Skeletal muscle cell (primary cell): ENCODE measurements around the gene NRL.

Source experiments
- DNase-seq: peaks from one replicate; pipeline ENCODE4 v3.0.0-alpha.2; 2010; ENCODE audit warnings: low read depth
- H3K4me3 ChIP-seq: 2 replicates; pipeline ENCODE4 v1.5.1; 2011; ENCODE audit warnings: low read depth, mild to moderate bottlenecking, control low read depth, low read length, moderate library complexity

Gene NRL

DNA sequence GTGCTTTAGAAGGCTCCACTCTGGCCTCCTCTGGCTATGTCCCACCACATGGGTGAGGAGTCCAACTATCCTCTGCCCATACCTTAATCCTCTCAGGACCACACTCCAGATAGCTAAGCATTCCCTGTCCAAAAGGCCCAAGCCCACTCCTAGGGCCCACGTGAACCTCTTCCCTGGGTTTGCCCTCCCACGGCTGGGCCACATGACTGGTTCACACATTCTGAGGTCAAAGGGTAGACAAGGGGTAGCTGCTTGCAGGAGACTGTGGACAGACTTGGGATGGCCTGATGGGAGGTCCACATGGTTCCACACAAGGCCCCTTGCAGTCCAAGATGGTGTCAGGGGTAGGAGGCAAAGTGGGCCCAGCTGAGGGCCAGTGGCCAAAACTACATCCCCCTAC, 26.7 kb downstream of the NRL start:
- DNase-seq, result no peak
- no peak overlapping the region for H3K4me3 ChIP-seq

DNA sequence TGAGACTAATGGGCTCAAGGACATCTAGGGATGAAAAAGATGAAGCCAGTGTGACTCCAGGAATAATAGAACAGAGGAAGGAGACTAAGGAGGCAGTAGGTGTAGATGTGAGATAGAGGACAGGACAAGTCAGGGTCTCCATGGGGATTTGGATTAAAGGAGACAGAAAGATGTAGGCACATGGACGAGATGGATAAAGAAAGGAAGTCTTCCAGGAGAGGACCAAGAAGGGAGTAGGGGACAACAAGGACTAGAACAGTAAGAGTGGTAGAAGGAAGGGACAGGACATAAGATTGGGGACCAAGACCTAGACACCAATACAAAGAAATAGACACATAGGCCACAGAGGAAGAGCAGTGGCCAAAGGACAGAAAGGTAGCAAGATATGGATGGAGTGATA, 27.7 kb downstream of the NRL start:
- DNase-seq, result no peak
- H3K4me3 ChIP-seq, result no peak overlapping the region

DNA sequence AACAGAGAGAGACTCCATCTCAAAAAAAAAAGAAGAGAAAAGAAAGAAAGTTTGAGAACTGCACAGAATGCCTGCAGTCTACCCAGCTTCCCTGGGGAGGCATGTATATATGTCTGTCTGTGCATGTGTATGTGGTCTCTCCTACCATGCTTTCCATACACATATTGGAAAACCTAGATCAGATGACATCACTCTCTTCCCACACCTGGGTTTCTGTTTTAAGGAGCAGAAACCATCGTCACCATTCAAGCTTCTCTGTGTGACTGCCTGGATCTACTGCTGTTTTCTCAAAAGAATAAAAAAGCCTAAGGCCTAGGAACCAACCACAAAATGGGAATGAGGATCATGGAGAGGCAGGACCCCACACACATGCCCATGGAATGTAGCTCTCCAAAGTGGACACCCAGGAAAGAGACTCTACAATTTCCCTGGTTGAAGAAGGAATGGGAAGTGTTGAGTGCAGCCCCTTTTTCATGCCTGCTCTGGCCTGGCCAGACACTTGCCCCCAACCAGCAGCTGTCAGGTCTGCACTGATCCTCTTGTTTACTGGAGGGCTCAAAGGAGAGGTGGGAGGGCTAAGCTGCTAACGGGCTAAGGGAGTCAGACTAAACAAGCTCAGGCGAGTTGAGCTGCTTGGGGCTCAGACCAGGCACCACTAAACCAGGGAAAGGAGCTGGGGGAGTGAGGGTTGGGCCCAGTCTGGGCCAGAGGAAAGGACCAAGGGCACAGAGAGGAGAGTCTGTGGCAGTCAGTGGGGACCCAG, 28.4 kb downstream of the NRL start:
- DNase-seq, result no peak
- no peak overlapping the region for H3K4me3 ChIP-seq

DNA sequence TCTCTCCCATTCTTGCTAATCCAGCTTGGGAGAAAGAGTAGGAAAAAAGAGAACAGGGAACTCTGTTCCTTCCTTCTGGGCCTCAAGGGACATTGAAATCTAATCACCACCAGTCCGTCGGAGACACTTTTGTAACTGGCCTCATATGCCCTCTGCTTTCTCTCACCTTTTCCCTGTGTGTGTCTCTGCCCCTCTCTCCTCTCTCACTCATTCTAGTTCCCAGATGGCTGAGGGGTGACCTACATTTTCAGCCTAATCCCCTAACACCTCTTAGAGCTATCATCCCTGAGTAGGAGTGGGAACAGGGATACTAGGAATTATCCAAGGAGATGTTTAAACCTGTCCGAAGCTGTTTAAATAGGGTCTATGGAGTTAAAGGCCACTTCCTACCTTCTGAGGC, 29.5 kb downstream of the NRL start:
- H3K4me3 ChIP-seq, result no peak overlapping the region
- DNase-seq, result no peak

DNA sequence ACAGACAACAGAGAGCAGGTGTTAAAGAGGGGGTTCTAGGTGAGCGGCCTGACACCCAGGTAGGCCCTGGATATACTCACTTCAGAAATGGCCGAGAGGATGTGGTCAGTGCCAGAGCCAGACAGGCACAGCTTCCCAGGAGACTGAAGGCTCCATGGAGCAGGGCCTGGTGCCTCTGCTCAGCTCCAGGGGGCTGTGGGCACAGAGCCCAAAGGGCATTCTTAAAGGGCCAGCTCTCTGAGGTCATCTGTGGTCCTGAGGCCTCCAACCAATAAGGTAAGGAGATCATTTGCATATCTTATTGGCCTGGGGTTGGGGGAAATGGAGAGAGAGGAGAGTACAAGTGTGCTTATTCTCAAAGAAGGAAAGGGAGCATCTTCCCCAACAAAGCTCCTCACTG, 30.3 kb downstream of the NRL start:
- no peak for DNase-seq
- no peak overlapping the region for H3K4me3 ChIP-seq

DNA sequence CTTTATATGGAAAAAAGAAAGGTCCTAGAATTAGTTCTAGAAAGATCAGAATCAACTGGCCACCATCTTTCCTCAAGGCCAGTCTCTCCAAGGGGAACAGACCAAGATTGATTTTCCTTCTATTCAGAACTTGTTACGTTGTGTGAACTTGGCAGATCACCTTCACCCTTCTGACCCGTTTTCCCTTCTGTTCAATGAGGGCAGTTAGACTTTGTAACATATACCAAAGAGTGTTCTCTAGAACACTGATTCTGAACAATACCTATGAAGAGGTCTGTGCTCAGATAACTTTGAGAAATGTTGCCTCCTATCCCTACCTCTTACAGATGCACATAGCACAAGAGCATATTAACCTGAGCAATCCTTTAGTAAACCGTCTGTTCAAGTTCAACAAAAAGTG, 31.3 kb downstream of the NRL start:
- H3K4me3 ChIP-seq, result no peak overlapping the region
- DNase-seq, result no peak

DNA sequence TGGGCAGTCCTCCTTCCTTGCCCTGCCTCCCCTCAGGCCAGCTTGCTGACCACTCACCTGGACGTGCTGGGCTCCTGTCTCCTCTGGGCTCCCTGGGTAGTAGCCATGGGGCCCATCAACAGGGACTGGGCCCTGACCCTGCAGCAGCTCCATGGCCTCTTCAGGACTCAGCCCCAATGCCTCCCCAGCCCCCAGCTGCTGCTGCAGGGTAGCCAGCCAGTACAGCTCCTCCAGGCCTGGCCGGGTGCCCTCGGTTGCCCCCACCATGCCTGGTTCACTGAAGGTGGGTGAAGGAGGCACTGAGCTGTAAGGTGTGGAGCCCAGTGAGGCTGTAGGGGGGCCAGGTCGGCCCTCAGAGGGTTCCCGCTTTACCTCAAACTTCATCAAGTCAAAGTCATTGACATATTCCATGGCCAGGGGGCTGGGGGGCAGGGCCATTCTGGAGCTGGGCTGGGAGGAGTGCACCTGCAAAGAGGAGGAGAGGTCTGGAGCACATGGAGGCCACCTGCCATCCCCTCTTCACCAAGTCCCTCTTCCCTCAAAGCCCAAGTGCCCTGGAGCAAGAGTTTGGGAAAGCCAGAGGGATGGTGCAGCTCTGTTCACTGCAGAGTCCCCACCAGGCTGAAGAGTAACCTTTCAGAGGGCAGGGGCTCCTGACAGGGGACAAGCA, 32.2 kb downstream of the NRL start:
- DNase-seq, result no peak
- no peak overlapping the region for H3K4me3 ChIP-seq

DNA sequence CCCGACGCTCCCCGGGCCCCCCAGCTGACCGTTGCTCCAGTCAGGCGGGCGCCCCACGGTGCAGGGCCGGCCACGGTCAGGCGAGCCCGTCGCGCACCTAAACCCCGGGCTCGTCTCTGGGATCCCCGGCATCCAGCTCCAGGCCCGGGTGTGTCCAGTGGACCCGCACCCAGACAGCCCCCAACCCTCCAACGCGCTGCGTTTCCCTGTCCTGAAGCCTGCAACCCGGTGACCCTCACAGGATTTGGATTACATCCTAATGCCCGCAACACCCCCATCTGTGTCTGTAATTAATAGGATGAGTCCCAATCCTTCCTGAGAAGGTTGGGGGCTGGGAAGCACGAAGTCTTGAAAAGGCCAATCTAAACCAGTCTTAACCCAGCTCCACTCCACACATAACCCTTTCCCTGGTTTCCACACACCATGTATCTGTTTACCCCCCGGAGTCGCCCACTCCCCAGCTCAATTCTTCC, 33.0 kb downstream of the NRL start:
- DNase-seq, result no peak
- peak overlapping the region; percentile 56 for H3K4me3 ChIP-seq

DNA sequence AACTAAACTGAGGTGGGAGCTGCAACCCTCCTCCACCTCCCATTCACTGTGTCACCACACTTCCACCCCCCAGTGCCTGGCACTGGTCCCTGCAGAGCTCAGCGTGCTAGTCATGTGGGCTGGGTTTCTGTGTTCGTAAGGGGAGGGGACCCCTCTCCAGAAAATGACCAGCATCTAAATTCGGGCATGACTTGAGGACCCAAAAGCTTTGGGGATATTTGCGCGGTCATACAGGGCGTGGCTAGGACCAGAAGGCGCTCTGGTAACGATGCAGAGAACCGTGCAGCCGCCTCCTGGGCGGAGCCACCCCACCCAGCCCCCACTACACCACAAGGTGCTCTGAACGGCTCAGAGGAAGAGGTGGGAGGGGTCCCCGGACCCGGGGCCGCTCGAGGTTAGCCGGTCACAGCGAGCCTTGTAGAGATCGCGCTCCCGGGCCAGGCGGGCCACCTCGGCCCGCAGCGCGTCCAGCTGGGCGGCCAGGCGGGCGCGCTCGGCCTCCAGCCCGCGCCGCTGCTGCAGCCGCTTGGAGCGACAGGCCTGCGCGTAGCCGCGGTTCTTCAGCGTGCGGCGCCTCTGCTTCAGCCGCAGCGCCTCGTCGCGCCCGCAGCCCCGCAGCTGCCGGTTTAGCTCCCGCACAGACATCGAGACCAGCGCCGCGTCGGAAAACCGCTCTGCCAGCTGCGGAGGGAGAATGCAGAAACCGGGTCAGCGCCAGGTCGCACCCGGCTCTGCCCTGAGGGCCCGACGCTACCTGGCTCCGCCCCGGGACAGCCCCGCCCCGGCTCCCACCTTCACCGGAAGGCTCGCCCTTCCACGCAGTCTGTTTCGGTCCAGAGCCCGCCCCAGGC, 33.6 kb downstream of the NRL start:
- no peak for DNase-seq

DNA sequence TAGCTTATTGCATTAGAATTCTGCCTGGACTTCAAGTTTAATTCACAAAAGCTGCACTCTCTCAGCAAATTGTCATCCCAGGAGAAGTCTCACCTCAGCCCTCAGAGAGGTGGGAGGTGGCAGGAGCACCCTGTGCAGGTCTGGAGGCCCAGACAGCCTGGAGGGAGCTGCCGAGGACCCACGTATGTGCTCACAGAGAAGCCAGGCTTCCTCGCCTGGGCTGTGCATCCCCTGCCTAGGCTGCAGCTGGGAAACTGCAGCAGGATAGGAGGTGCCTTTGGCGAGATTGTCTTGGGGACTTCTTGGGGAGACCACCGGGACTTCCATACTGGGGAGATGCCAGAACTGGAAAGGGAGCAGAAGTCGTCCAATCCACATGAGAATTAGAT, 34.6 kb downstream of the NRL start:
- DNase-seq, result no peak
- no peak overlapping the region for H3K4me3 ChIP-seq

More for the DNA sequence above, 33.6 kb downstream of the NRL start:
- H3K4me3 ChIP-seq, result peak overlapping the region; percentile 56

DNA sequence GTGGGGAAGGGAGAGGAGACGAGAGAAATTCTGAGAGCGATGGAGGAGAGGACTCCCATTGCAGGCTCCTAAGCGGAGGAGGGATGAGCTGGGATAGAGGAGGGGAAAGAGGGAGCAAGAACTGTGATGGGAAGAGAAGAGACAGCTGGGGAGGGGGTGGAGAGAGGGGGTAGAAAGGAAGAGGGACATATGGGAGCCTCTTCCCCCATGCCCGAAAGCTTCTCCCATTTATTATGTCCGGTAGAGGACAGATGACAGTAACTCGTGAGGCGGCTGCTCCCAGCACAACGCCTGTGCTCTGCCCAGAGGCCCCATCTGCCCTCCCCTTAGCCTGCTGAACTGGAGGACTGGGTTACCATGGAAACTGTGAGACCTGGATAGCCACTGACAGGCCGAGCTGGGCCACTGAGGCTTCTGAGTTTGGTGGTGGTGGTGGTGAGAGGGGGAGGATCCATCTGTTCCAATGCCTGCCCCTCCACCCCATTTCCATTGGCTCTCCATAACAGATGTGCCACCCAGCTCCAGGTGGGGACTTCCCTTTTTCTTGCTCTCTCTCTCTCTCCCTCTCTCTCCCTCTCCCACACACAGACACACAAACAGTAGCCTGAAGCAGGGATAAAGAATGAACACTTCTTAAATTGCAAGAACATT, 35.1 kb downstream of the NRL start:
- H3K4me3 ChIP-seq, result no peak overlapping the region
- DNase-seq, result no peak

DNA sequence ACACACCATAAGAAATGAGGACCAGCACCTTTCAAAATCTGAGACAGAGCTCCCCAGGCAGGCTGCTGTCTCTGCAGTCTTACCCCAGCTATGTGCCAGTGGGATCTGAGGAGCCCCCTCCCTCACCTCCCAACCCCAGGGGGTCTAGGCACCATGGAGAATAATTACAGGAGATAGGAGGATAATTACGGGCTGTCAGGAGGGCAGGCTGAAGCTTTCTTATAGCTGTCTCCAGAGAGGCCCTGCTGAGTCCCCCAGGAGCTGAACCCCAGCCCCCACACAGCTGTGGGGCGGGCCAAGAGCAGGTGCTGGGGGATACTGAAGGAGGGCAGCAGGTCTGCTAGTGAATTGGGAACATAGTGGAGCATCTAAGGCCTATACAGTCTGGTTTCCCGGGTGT, 36.6 kb downstream of the NRL start:
- no peak overlapping the region for H3K4me3 ChIP-seq
- DNase-seq, result no peak

DNA sequence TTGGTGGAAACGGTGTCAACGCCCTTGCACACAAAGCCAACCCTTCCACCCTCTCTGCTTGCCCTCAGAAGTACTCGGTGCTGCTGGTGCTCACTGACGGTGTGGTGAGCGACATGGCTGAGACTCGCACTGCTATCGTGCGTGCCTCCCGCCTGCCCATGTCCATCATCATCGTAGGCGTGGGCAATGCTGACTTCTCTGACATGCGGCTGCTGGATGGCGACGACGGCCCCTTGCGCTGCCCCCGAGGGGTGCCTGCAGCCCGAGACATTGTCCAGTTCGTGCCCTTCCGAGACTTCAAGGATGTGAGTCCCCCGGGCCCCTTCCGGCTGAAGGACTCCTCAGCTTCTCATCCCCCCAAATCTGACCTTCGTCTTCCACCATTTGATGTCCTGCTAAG, 37.7 kb downstream of the NRL start:
- H3K4me3 ChIP-seq, result no peak overlapping the region
- DNase-seq, result no peak

DNA sequence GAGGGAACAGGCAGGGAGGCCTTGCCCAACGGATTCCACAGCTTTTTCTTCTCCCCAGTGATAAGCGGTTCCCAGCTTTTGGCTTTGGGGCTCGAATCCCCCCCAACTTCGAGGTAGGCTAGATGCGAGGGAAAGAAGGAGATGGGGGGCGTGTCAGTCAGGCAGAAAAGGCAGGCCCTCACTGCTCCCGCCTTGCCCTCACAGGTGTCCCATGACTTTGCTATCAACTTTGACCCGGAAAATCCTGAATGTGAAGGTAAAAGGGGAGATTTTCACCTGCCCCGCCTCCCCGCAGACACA, 38.5 kb downstream of the NRL start:
- no peak overlapping the region for H3K4me3 ChIP-seq
- DNase-seq, result no peak

DNA sequence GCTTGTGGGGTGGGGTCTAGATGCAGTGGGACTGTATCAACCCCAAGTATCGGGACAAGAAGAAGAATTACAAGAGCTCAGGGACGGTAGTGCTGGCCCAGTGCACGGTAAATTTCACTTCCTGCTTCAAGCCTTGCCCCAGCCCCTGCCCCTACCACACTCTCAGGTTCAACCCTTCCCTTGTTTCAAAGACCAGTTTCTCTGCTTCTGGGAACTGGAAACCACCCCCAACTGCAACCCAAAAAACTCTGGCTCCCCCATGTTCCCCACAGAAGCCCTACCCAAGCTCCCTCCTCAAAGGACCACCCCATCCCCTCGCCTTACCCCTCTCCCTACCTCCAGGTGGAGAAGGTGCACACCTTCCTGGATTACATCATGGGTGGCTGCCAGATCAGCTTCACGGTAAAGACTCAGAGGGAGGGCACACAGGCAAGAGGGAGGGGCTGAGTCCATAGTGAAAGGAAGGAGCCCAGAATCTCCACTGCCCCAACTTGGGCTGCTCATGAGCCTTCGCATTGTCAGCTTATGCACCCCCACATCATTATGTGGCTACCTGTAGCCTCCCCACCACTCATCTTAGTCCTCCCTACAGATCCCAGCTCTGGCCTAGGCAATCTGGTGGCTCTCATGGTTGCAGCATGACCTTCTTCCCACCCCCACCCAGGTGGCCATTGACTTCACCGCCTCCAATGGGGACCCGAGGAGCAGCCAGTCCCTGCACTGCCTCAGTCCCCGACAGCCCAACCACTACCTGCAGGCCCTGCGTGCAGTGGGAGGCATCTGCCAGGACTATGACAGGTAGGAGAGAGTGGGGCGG, 39.1 kb downstream of the NRL start:
- DNase-seq, result no peak
- no peak overlapping the region for H3K4me3 ChIP-seq

DNA sequence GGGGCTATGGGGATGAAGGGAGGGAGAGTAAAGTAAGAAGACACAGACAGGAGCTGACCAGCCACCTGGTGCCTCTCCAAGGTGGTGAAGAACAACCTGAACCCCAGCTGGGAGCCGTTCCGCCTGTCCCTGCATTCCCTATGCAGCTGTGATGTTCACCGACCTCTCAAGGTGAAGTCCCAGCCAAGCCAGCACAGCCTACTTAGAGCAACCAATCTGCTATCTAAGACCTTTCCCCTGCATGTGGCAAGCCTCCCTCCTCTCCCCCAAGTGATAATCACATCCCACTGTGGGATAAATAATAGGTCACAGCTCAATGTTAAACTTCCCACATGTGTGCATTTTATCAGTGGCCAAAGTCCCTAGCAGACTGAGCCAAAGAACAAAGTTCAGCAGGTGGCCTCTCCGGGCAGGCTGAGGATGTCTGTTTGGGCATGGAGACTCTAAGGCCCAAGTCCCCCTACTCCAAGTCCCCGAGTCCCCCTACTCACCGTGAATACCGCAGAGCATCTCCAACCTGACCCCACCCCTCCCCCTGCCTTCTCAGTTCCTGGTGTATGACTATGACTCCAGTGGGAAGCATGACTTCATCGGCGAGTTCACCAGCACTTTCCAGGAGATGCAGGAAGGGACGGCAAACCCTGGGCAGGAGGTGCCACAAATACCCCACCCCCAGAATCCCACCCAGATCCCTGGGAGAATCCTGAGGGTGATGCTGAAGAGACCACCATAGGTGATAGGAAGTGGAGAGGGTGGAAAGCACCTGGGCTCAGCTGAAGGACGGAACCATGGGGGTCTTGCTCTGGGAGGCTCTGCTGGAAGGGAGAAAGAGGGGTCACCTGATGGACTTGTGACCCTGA, 39.9 kb downstream of the NRL start:
- no peak for DNase-seq
- H3K4me3 ChIP-seq, result no peak overlapping the region

DNA sequence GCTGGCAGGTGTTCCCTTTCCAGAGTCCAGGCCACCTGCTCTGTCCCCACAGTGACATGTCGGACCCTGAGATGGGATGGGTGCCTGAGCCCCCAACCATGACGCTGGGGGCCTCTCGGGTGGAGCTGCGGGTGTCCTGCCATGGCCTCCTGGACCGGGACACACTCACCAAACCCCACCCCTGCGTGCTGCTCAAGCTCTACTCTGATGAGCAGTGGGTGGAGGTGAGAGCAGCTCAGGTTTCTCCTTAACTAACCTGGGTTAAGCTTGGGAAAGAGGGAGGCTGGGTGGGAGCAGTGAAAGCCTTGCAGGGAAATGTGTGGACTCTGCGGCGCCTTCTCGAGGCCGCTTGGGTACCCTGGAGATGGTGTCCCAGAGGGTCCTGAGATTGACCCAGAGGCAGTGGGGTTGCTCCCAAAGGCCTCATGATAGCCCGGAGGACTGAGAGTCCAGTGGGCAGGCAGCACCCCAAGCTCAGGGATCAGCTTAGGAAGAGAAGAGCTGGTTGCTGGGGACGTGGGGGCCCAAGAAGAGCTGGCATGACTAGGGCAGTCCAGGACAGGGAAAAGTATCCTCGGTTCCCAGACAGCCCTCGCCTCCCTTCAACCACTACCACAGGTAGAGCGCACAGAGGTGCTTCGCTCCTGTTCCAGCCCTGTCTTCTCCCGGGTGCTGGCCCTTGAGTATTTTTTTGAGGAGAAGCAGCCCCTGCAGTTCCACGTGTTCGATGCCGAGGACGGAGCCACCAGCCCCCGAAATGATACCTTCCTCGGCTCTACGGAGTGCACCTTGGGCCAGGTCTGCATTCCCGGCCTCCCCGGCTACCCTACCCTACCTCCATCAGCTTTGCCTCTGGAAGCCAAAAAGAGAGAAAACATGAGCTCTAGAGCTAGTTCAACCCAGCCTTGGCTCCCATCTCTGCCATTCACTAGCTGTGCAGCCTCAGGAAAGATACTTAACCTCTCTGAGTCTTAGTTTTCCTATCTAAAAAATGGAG, 41.6 kb downstream of the NRL start:
- H3K4me3 ChIP-seq, result no peak overlapping the region
- no peak for DNase-seq
